ENCODE measurements around the gene GBF1. TPM values are rescaled to one million over a fixed set of nuclear protein-coding genes. Genes with fewer than 3 reads are reported as not detected.

The GBF1 gene
- polyA plus RNA-seq, 1 donor (not counting 4 experiments of a cell fraction or from before 2014, with no cell fraction given), result 17.4 TPM

DNA sequence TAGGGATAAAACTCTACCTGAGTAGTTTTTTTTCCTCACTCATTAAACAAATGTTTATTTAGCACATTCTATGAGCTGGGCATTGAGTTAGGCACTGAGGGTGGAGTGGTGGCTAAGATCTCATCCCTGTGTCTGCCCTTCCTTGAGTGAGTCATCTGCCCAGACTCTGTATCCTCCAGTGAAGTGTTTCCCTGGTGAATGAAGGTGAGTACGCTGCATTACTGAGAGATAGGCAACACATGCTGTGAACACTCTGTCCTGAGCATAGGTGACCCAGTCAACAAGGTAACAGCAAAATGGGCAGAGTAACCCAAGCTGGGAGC lies 9.8 kb upstream of the GBF1 start:
- FAIRE-seq (peak; percentile 86), DNase-seq (ENCODE audit: low read depth, low spot score) (no peak)
- Histone ChIP-seq H4K20me1 (ENCODE audit: control insufficient read depth, extremely low read depth, insufficient read depth, low read length) (no peaks in the 10 kb centered on the region), H3K9ac (ENCODE audit: control insufficient read depth, extremely low read depth, insufficient read depth, low read length) (no peak overlapping the region), H2AFZ (ENCODE audit: control insufficient read depth, low read length) (no peak overlapping the region), H3K4me1 (ENCODE audit: control insufficient read depth, extremely low read depth, insufficient read depth, low read length) (peaks cover 15% of the 10 kb centered on the region), H3K9me3 (ENCODE audit: control insufficient read depth, low read depth, low read length) (no peaks in the 10 kb centered on the region), H3K79me2 (ENCODE audit: control insufficient read depth, insufficient read depth, low read length) (no peaks in the 10 kb centered on the region), H3K9me1 (ENCODE audit: control insufficient read depth, extremely low read depth, insufficient read depth, low read length) (no peaks in the 10 kb centered on the region), H3K36me3 (ENCODE audit: control insufficient read depth in 2 of 2, extremely low read depth in 1 of 2, insufficient read depth in 2 of 2, low read length in 2 of 2) (no peaks in the 10 kb centered on the region), H3K4me2 (ENCODE audit: control insufficient read depth, extremely low read depth, insufficient read depth, low read depth, low read length) (no peak overlapping the region), H3K27ac (ENCODE audit: control insufficient read depth, insufficient read depth, low read length) (no peak overlapping the region), H3K4me3 (ENCODE audit: control insufficient read depth in 2 of 3, extremely low read depth in 1 of 3, insufficient read depth in 2 of 3, low read depth in 1 of 3, low read length in 3 of 3) (no peak overlapping the region), H3K27me3 (ENCODE audit: control insufficient read depth, extremely low read depth, insufficient read depth, low read length) (peaks cover 15% of the 10 kb centered on the region)
- dilution Hi-C loops (cut with MboI; ENCODE audit: extremely low pct_ligation_motif_present, low sequenced_read_pairs), result no loop called here
- TF ChIP-seq, protein P1, sequence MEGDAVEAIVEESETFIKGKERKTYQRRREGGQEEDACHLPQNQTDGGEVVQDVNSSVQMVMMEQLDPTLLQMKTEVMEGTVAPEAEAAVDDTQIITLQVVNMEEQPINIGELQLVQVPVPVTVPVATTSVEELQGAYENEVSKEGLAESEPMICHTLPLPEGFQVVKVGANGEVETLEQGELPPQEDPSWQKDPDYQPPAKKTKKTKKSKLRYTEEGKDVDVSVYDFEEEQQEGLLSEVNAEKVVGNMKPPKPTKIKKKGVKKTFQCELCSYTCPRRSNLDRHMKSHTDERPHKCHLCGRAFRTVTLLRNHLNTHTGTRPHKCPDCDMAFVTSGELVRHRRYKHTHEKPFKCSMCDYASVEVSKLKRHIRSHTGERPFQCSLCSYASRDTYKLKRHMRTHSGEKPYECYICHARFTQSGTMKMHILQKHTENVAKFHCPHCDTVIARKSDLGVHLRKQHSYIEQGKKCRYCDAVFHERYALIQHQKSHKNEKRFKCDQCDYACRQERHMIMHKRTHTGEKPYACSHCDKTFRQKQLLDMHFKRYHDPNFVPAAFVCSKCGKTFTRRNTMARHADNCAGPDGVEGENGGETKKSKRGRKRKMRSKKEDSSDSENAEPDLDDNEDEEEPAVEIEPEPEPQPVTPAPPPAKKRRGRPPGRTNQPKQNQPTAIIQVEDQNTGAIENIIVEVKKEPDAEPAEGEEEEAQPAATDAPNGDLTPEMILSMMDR (optimal IDR thresholded peaks at IDR 0.05 in 1 of 3, IDR thresholded peaks at IDR 0.05 in 1 of 3, conservative IDR thresholded peaks at IDR 0.05 in 1 of 3; ENCODE audit: extremely low read depth in 1 of 3, insufficient read depth in 2 of 3, low read length in 3 of 3), result no peak
- no peak for TF ChIP-seq EZH2 (IDR thresholded peaks at IDR 0.05; ENCODE audit: low read length)

DNA sequence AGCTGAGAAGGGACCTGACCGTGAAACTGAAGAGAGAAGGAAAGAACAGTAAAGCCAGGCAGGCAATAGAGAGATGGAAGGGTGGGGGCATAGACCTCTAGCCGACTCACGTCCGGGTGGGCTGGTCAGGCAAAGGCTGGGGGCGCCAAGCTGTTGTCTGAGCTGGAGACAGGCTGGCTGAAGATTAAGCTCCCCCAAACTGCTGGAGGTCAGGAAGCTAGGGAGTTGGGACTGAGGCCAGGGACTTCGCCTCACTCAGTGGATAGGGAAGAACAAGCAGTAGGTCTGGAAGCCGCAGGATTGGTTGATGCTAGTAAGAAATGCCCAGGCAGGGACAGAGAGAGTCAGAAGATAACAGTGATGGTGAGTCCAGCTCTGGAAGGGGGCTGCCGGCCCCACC lies 9.3 kb upstream of the GBF1 start:
- Histone ChIP-seq H3K79me2 (ENCODE audit: control insufficient read depth, insufficient read depth, low read length) (no peaks in the 10 kb centered on the region), H3K4me1 (ENCODE audit: control insufficient read depth, extremely low read depth, insufficient read depth, low read length) (peaks cover 11% of the 10 kb centered on the region), H3K9ac (ENCODE audit: control insufficient read depth, extremely low read depth, insufficient read depth, low read length) (no peak overlapping the region), H4K20me1 (ENCODE audit: control insufficient read depth, extremely low read depth, insufficient read depth, low read length) (no peaks in the 10 kb centered on the region), H3K4me2 (ENCODE audit: control insufficient read depth, extremely low read depth, insufficient read depth, low read depth, low read length) (no peak overlapping the region), H3K9me1 (ENCODE audit: control insufficient read depth, extremely low read depth, insufficient read depth, low read length) (no peaks in the 10 kb centered on the region), H2AFZ (ENCODE audit: control insufficient read depth, low read length) (no peak overlapping the region), H3K27me3 (ENCODE audit: control insufficient read depth, extremely low read depth, insufficient read depth, low read length) (peaks cover 15% of the 10 kb centered on the region), H3K9me3 (ENCODE audit: control insufficient read depth, low read depth, low read length) (no peaks in the 10 kb centered on the region), H3K27ac (ENCODE audit: control insufficient read depth, insufficient read depth, low read length) (no peak overlapping the region), H3K36me3 (ENCODE audit: control insufficient read depth in 2 of 2, extremely low read depth in 1 of 2, insufficient read depth in 2 of 2, low read length in 2 of 2) (no peaks in the 10 kb centered on the region), H3K4me3 (ENCODE audit: control insufficient read depth in 2 of 3, extremely low read depth in 1 of 3, insufficient read depth in 2 of 3, low read depth in 1 of 3, low read length in 3 of 3) (no peak overlapping the region)
- DNase-seq (ENCODE audit: low read depth, low spot score), result no peak
- TF ChIP-seq, protein P1 (optimal IDR thresholded peaks at IDR 0.05 in 1 of 3, IDR thresholded peaks at IDR 0.05 in 1 of 3, conservative IDR thresholded peaks at IDR 0.05 in 1 of 3; ENCODE audit: extremely low read depth in 1 of 3, insufficient read depth in 2 of 3, low read length in 3 of 3), result no peak
- no peak for TF ChIP-seq EZH2 (IDR thresholded peaks at IDR 0.05; ENCODE audit: low read length)
- no peak for FAIRE-seq
- dilution Hi-C loops (cut with MboI; ENCODE audit: extremely low pct_ligation_motif_present, low sequenced_read_pairs), result no loop called here
